K562 (cell line): Measurements from ENCODE around the gene CNNM3. TPM values are rescaled to one million over a fixed set of nuclear protein-coding genes. Genes with fewer than 3 reads are reported as not detected.
A peak's percentile ranks its signal among the peaks of the same experiment; 100 is the strongest.

ENCODE experiments used
- ATF7 ChIP-seq: fragments of 450-650 bp; IDR thresholded peaks from 2 replicates; pipeline ENCODE4 v1.7.1; 2014; ENCODE audit warnings: mild to moderate bottlenecking, moderate library complexity
- BRD4 ChIP-seq: fragments of 200-600 bp; sonication (generic); IDR thresholded peaks from 2 replicates; pipeline ENCODE4 v1.6.1; 2017; ENCODE audit warnings: inconsistent platforms
- ERF ChIP-seq: fragments of 450-650 bp; formaldehyde crosslinking; IDR thresholded peaks from 2 replicates; pipeline ENCODE4 v1.4.0; 2020; ENCODE audit warnings: mild to moderate bottlenecking, mixed read lengths
- FOXJ3 ChIP-seq: sonication (generic); formaldehyde crosslinking; IDR thresholded peaks from 2 replicates; pipeline ENCODE4 v1.4.0; 2020; ENCODE audit warnings: mild to moderate bottlenecking, missing genetic modification reagents
- FOXK2 ChIP-seq, 2 experiments: fragments of 450-650 bp; IDR thresholded peaks in 1 of 2; conservative IDR thresholded peaks in 1 of 2; 2 replicates each; pipeline ENCODE4 v1.6.1; 2016; ENCODE audit warnings: low read depth in 2 of 2, mild to moderate bottlenecking in 1 of 2
- GTF2A2 ChIP-seq: IDR thresholded peaks from 2 replicates; pipeline ENCODE4 v1.6.1; 2016; ENCODE audit warnings: mild to moderate bottlenecking, missing genetic modification characterization, missing compliant biosample characterization
- GTF2E2 ChIP-seq: fragments of 200-800 bp; sonication (Bioruptor generic); IDR thresholded peaks from 2 replicates; pipeline ENCODE4 v1.6.1; 2016; ENCODE audit warnings: missing genetic modification characterization, missing compliant biosample characterization
- HMG20A ChIP-seq: fragments of 450-650 bp; formaldehyde crosslinking; conservative IDR thresholded peaks from 2 replicates; pipeline ENCODE4 v1.4.0; 2020; ENCODE audit warnings: mild to moderate bottlenecking, mixed read lengths
- MTF1 ChIP-seq: fragments of 250-450 bp; sonication (Bioruptor Pico); IDR thresholded peaks from 2 replicates; pipeline ENCODE4 v1.9.0; 2021; ENCODE audit warnings: moderate library complexity, mild to moderate bottlenecking, inconsistent platforms, borderline replicate concordance
- NFATC3 ChIP-seq: fragments of 450-650 bp; IDR thresholded peaks from 2 replicates; pipeline ENCODE4 v1.6.1; 2017; ENCODE audit warnings: mild to moderate bottlenecking
- NFRKB ChIP-seq: fragments of 450-650 bp; IDR thresholded peaks from 2 replicates; pipeline ENCODE4 v1.6.1; 2016; ENCODE audit warnings: low read depth
- PYGO2 ChIP-seq: fragments of 450-650 bp; IDR thresholded peaks from 2 replicates; pipeline ENCODE4 v1.6.1; 2016; ENCODE audit warnings: mild to moderate bottlenecking, missing genetic modification characterization, moderate library complexity, missing compliant biosample characterization
- RBBP5 ChIP-seq: fragments of 200-600 bp; sonication (generic); IDR thresholded peaks from 2 replicates; pipeline ENCODE4 v1.6.1; 2012; ENCODE audit warnings: borderline replicate concordance, mild to moderate bottlenecking, low read length, control low read depth, inconsistent platforms; ENCODE audit not compliant: insufficient read depth, poor library complexity, severe bottlenecking
- RBM34 ChIP-seq: fragments of 200-400 bp; formaldehyde crosslinking; IDR thresholded peaks from 2 replicates; pipeline ENCODE4 v1.6.1; 2018; ENCODE audit warnings: low read length, borderline replicate concordance; ENCODE audit not compliant: insufficient read depth
- RHOXF2B ChIP-seq: fragments of 250-450 bp; sonication (Bioruptor Pico); conservative IDR thresholded peaks from 2 replicates; pipeline ENCODE4 v1.5.1; 2021
- SMAD2 ChIP-seq: fragments of 150-350 bp; IDR thresholded peaks from 2 replicates; pipeline ENCODE4 v1.6.1; 2014; ENCODE audit warnings: low read depth, mild to moderate bottlenecking, low read length
- SMARCA4 ChIP-seq: fragments of 450-650 bp; IDR thresholded peaks from 2 replicates; pipeline ENCODE4 v1.6.1; 2016
- TAF9B ChIP-seq: fragments of 450-650 bp; IDR thresholded peaks from 2 replicates; pipeline ENCODE4 v1.6.1; 2018; ENCODE audit warnings: mild to moderate bottlenecking; ENCODE audit not compliant: partially characterized antibody
- ZC3H11A ChIP-seq: IDR thresholded peaks from 2 replicates; pipeline ENCODE4 v1.6.1; 2012; ENCODE audit warnings: low read depth, low read length, improper control_type of control experiment
- ZNF316 ChIP-seq: fragments of 450-650 bp; IDR thresholded peaks from 2 replicates; pipeline ENCODE4 v1.6.1; 2016
- ZNF408 ChIP-seq: fragments of 250-450 bp; sonication (Bioruptor Pico); IDR thresholded peaks from 2 replicates; pipeline ENCODE4 v1.4.0; 2020; ENCODE audit warnings: low read depth, mild to moderate bottlenecking, moderate library complexity
- ZNF436 ChIP-seq: fragments of 250-450, 450-650 bp; sonication (Bioruptor Pico); formaldehyde crosslinking; IDR thresholded peaks from 2 replicates; pipeline ENCODE4 v1.7.0; 2020; ENCODE audit warnings: mild to moderate bottlenecking
- ZNF584 ChIP-seq: fragments of 200-800 bp; sonication (Bioruptor generic); IDR thresholded peaks from 2 replicates; pipeline ENCODE4 v1.6.1; 2016; ENCODE audit warnings: low read depth, mild to moderate bottlenecking, missing genetic modification characterization, missing compliant biosample characterization
- ZNF589 ChIP-seq: fragments of 200-800 bp; sonication (Bioruptor generic); IDR thresholded peaks from 2 replicates; pipeline ENCODE4 v1.6.1; 2016; ENCODE audit warnings: low read depth, missing genetic modification characterization, missing compliant biosample characterization
- ZNF707 ChIP-seq: fragments of 250-450 bp; sonication (Bioruptor Pico); conservative IDR thresholded peaks from 2 replicates; pipeline ENCODE4 v1.8.0; 2022; ENCODE audit warnings: inconsistent platforms, mild to moderate bottlenecking, moderate library complexity
- polyA plus RNA-seq, 8 experiments: library from polyadenylated mRNA; depleted of rRNA in 4 of 8; stranded (reverse) in 5 of 8; unstranded in 3 of 8; fragments of >200 nt; fragmentation: Nextera tagmentation in 2 of 8; fragmentation: Illumina TruSeq in 1 of 8; extraction: Ambion mirVana in 2 of 8; extraction: Trizol in 1 of 8; gene quantifications; 2 replicates each; pipeline versions ENCODE4 v1.2.1 to v1.2.3, GENCODE V29; 2011 to 2014; ENCODE audit warnings: inconsistent platforms in 1 of 8, missing spikeins in 1 of 8
- total RNA-seq, 7 experiments: library from RNA; depleted of rRNA in 6 of 7; stranded (reverse); fragments of >200 nt in 6 of 7; fragmentation: Illumina TruSeq in 2 of 7; extraction: Trizol in 2 of 7; gene quantifications; 2 replicates each; pipeline versions ENCODE4 v1.2.1 to v1.2.3, GENCODE V29; 2011 to 2021; ENCODE audit warnings: low replicate concordance in 1 of 7
- TF ChIP-seq, protein P1 (sequence below): fragments of 250-450 bp; sonication (Bioruptor Pico); IDR thresholded peaks from 2 replicates; pipeline ENCODE4 v1.5.0; 2022; ENCODE audit warnings: mild to moderate bottlenecking
- TF ChIP-seq, protein P2 (sequence below): fragments of 200-800 bp; sonication (Bioruptor generic); IDR thresholded peaks from 2 replicates; pipeline ENCODE4 v1.6.1; 2017; ENCODE audit warnings: missing genetic modification characterization, missing compliant biosample characterization

Gene CNNM3
- total and polyA plus RNA-seq, 9 of the 15 experiments (the other 6 are each of a cell fraction or from before 2014, with no cell fraction given) = 1.4 to 16.9 (median 6.5) TPM

DNA sequence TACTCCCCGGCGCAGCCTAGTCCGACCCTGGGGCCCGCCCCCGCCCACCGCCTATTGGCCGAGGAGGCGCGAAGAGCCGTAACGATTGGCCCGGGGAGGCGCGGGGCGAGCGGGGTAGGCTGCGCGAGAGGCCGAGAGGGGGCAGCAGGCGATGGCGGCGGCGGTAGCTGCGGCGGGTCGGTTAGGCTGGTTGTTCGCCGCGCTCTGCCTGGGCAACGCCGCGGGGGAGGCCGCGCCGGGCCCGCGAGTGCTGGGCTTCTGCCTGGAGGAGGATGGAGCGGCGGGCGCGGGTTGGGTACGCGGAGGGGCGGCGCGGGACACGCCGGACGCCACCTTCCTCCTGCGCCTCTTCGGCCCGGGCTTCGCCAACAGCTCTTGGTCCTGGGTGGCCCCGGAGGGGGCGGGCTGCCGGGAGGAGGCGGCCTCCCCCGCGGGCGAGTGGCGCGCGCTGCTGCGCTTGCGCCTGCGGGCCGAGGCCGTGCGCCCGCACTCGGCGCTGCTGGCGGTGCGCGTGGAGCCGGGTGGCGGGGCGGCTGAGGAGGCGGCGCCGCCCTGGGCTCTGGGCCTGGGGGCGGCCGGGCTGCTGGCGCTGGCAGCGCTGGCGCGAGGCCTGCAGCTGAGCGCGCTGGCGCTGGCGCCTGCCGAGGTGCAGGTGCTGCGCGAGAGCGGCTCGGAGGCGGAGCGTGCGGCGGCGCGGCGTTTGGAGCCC, at the start of gene CNNM3 (continued):
- TF ChIP-seq, protein P1, sequence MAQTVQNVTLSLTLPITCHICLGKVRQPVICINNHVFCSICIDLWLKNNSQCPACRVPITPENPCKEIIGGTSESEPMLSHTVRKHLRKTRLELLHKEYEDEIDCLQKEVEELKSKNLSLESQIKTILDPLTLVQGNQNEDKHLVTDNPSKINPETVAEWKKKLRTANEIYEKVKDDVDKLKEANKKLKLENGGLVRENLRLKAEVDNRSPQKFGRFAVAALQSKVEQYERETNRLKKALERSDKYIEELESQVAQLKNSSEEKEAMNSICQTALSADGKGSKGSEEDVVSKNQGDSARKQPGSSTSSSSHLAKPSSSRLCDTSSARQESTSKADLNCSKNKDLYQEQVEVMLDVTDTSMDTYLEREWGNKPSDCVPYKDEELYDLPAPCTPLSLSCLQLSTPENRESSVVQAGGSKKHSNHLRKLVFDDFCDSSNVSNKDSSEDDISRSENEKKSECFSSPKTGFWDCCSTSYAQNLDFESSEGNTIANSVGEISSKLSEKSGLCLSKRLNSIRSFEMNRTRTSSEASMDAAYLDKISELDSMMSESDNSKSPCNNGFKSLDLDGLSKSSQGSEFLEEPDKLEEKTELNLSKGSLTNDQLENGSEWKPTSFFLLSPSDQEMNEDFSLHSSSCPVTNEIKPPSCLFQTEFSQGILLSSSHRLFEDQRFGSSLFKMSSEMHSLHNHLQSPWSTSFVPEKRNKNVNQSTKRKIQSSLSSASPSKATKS (CRISPR knock-in tag) = no peak
- TF ChIP-seq ZNF316 (no peak), TAF9B (no peak), ZNF584 (no peak), PYGO2 (tag) (no peak), MTF1 (CRISPR knock-in tag) (no peak), RBBP5 (no peak), BRD4 (no peak), ERF (CRISPR knock-in tag) (peak; percentile 89; the same call in 1 of the 2 replicates), NFRKB (no peak), ATF7 (peak; percentile 73; the same call in 1 of the 2 replicates), GTF2A2 (no peak), ZC3H11A (no peak), SMAD2 (no peak), FOXK2 (conservative IDR thresholded peaks at IDR 0.05 in 1 of 2, IDR thresholded peaks at IDR 0.05 in 1 of 2; ENCODE audit: low read depth in 2 of 2) (peak; percentile 62 to 80; a peak in 3 of 4 replicates), RHOXF2B (CRISPR knock-in tag) (no peak), ZNF436 (CRISPR knock-in tag) (peak; percentile 94), ZNF707 (CRISPR knock-in tag) (no peak), ZNF408 (CRISPR knock-in tag) (no peak), NFATC3 (no peak), SMARCA4 (no peak), HMG20A (CRISPR knock-in tag) (no peak), FOXJ3 (CRISPR knock-in tag) (no peak), ZNF589 (no peak), GTF2E2 (tag) (no peak), RBM34 (0 out of 2 replicates have a peak, but pooled peaks have one; percentile 76)
- TF ChIP-seq, protein P2, sequence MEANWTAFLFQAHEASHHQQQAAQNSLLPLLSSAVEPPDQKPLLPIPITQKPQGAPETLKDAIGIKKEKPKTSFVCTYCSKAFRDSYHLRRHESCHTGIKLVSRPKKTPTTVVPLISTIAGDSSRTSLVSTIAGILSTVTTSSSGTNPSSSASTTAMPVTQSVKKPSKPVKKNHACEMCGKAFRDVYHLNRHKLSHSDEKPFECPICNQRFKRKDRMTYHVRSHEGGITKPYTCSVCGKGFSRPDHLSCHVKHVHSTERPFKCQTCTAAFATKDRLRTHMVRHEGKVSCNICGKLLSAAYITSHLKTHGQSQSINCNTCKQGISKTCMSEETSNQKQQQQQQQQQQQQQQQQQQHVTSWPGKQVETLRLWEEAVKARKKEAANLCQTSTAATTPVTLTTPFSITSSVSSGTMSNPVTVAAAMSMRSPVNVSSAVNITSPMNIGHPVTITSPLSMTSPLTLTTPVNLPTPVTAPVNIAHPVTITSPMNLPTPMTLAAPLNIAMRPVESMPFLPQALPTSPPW (CRISPR knock-in tag) = peak; percentile 93
